ENCODE measurements around the gene SPATA18. TPM values are rescaled to one million over a fixed set of nuclear protein-coding genes. Genes with fewer than 3 reads are reported as not detected.

The SPATA18 gene
- total RNA-seq, 4 donors from 2014 or later: 0.30 to 6.3 (median 4.3) TPM

DNA sequence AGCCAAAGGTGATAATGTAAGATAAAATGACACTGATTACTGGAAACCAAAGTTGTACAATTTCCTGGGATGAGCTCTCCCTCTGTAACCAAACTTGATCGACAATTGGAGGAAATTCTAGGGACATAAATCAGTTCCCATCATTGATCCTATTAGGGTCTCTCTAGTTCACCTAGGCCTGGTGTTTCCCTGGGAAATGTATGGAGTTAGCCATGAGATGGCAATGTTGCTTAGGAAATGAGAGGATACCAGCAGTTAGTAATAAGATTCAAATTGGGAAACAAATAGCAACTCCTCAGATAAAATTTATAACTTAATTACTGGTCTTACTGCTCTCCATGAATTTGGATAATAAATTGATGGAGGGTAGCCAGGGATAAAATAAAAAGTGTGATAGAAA lies 52.2 kb downstream of the SPATA18 start:
- TF ChIP-seq, protein P1, sequence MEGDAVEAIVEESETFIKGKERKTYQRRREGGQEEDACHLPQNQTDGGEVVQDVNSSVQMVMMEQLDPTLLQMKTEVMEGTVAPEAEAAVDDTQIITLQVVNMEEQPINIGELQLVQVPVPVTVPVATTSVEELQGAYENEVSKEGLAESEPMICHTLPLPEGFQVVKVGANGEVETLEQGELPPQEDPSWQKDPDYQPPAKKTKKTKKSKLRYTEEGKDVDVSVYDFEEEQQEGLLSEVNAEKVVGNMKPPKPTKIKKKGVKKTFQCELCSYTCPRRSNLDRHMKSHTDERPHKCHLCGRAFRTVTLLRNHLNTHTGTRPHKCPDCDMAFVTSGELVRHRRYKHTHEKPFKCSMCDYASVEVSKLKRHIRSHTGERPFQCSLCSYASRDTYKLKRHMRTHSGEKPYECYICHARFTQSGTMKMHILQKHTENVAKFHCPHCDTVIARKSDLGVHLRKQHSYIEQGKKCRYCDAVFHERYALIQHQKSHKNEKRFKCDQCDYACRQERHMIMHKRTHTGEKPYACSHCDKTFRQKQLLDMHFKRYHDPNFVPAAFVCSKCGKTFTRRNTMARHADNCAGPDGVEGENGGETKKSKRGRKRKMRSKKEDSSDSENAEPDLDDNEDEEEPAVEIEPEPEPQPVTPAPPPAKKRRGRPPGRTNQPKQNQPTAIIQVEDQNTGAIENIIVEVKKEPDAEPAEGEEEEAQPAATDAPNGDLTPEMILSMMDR (IDR thresholded peaks at IDR 0.05): peak in 2 of 5 experiments; percentile 6 to 34
- no peak for TF ChIP-seq POLR2A (IDR thresholded peaks at IDR 0.05)
- TF ChIP-seq EP300 (IDR thresholded peaks at IDR 0.05): no peak
- WGBS, 2 donors: 50 to 52% methylated on average over 1 of the region's 1 CpG

DNA sequence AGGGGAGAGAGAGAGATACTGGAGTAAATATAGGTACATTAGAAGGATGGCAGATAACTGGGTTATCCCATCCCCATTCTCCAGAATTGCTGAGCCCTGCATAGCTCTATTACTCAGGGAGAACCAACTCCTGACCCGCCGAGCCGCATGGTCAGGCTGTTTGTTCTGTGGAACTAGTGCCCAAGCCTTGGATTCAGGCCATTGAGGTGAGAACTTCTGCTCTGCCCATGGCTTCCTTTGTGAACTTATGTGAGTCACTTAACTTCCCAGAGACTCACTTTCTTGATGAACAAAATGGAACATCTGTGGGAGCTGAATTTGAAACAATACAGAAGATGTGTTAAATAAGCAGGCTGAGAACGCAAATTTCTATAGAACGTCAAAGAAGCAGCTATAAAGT lies 54.2 kb downstream of the SPATA18 start:
- Histone ChIP-seq H3K27ac (no peak overlapping the region), H3K4me1 (peaks cover 0 to 11% (median 0%) of the 10 kb centered on the region in 4 donors), H3K9me3 (no peaks in the 10 kb centered on the region), H3K4me3 (no peak overlapping the region), H3K27me3 (no peaks in the 10 kb centered on the region), H3K36me3 (no peaks in the 10 kb centered on the region)
- TF ChIP-seq EP300 (IDR thresholded peaks at IDR 0.05) (no peak), POLR2A (IDR thresholded peaks at IDR 0.05) (no peak)
- whole genome bisulfite sequencing, 2 donors: 94 to 96% methylated on average over 5 of the region's 5 CpGs
- no peak for DNase-seq (ENCODE audit: low spot score in 2 of 2)

More for the DNA sequence above, 52.2 kb downstream of the SPATA18 start:
- Histone ChIP-seq H3K9me3 (no peaks in the 10 kb centered on the region), H3K4me1 (peaks cover 0 to 11% (median 0%) of the 10 kb centered on the region in 4 donors), H3K27ac (no peak overlapping the region), H3K36me3 (no peaks in the 10 kb centered on the region), H3K4me3 (no peak overlapping the region), H3K27me3 (no peaks in the 10 kb centered on the region)
- DNase-seq (ENCODE audit: low spot score in 2 of 2): no peak

DNA sequence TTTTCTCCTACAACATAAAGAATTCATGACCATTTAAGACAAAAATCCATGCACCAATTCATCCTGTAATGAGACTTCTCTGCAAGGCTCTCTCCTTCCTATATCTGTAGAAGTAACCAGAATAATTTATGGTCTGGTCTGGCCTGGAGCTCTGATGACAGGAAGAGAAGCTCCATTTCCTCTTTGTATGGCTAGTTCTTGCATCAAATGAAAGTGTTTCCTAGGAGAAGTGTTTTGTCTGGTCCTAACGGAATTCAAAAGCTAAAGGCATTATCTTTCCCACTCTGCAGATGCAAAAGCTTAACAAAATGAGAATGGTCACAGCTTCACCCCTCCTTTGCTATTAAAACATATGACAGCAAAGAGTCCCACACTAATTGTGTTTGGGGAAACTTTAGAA lies 55.1 kb downstream of the SPATA18 start:
- no peak for TF ChIP-seq EP300 (IDR thresholded peaks at IDR 0.05)
- TF ChIP-seq, protein P1 (IDR thresholded peaks at IDR 0.05): no peak
- TF ChIP-seq POLR2A (IDR thresholded peaks at IDR 0.05): no peak
- no peak for DNase-seq (ENCODE audit: low spot score in 2 of 2)
- Histone ChIP-seq H3K36me3 (no peaks in the 10 kb centered on the region), H3K27me3 (no peaks in the 10 kb centered on the region), H3K4me3 (no peak overlapping the region), H3K4me1 (peaks cover 0 to 11% (median 0%) of the 10 kb centered on the region in 4 donors), H3K27ac (no peak overlapping the region), H3K9me3 (no peaks in the 10 kb centered on the region)
- WGBS, 2 donors: 21 to 39% methylated on average over 1 of the region's 1 CpG

DNA sequence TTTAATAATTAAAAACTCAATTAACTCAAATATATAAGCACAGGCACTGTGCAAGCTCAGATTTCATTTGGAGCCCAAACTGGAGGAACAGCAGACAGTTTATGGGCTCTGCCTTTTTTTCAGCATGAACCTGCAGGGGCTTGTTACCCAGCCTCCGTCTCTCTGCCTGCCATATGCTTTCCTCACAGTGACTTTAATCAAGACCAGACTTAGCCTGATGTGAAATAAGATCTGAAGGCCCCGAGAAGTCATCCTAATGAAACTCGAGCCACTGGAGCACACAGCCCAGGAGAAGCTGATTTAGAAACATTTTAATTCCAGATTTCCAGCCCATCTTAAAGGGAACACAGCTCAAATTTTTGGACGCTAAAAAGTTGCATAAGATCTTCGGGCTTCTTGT lies 55.6 kb downstream of the SPATA18 start:
- no peak for DNase-seq (ENCODE audit: low spot score in 2 of 2)
- TF ChIP-seq, protein P1 (IDR thresholded peaks at IDR 0.05): no peak
- TF ChIP-seq EP300 (IDR thresholded peaks at IDR 0.05) (no peak), POLR2A (IDR thresholded peaks at IDR 0.05) (no peak)
- Histone ChIP-seq H3K27me3 (no peaks in the 10 kb centered on the region), H3K4me1 (peaks cover 0 to 11% (median 0%) of the 10 kb centered on the region in 4 donors), H3K4me3 (no peak overlapping the region), H3K36me3 (no peaks in the 10 kb centered on the region), H3K27ac (no peak overlapping the region), H3K9me3 (no peaks in the 10 kb centered on the region)
- 54 to 57% methylated on average over 5 of the region's 5 CpGs for WGBS, 2 donors

DNA sequence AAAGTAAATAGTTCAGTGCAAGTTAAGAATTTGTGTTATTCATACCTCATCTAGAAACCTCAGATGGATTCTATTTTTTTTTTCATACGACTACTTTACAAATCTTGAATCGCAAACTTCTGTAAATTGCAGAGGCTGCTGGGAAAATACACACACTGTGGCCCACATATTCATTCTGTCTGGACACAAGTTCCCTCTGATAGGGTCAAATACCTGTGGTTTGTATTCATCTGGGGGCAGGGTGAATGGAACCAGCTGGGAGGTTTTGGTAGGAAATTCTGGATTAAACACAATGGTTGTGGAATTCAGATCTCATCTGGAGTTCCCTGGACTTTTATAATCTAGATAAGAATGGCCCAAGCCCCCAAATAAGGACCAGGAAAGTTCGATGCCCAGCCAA lies 56.2 kb downstream of the SPATA18 start:
- WGBS, 2 donors: 71 to 73% methylated on average over 3 of the region's 3 CpGs
- TF ChIP-seq EP300 (IDR thresholded peaks at IDR 0.05) (no peak), POLR2A (IDR thresholded peaks at IDR 0.05) (no peak)
- TF ChIP-seq, protein P1 (IDR thresholded peaks at IDR 0.05): no peak

DNA sequence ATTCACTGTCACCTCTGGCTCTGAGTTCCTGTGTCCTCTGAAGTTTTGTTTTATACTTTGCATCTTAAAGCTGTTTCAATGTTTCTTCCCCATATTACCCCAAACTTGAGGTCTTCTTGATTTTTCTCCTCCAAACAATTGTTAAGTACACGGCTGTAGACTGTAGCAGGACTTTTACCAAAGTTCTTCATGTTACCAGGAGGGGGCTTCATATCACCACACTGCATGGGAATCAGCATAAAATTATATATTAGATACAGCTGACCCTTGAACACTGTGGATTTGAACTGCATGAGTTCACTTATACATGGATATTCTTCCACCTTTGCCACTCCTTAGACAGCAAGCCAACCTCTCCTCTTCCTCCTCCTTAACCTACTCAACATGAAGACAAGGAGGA lies 56.6 kb downstream of the SPATA18 start:
- TF ChIP-seq EP300 (IDR thresholded peaks at IDR 0.05) (no peak), POLR2A (IDR thresholded peaks at IDR 0.05) (no peak)
- TF ChIP-seq, protein P1 (IDR thresholded peaks at IDR 0.05): no peak
- Histone ChIP-seq H3K36me3 (no peaks in the 10 kb centered on the region), H3K4me3 (no peak overlapping the region)

More for the DNA sequence above, 56.2 kb downstream of the SPATA18 start:
- Histone ChIP-seq H3K27me3 (no peaks in the 10 kb centered on the region), H3K4me3 (no peak overlapping the region), H3K4me1 (peaks cover 0 to 15% (median 0%) of the 10 kb centered on the region in 4 donors), H3K27ac (no peak overlapping the region), H3K9me3 (no peaks in the 10 kb centered on the region), H3K36me3 (no peaks in the 10 kb centered on the region)
- no peak for DNase-seq (ENCODE audit: low spot score in 2 of 2)

More for the DNA sequence above, 56.6 kb downstream of the SPATA18 start:
- no peak for DNase-seq (ENCODE audit: low spot score in 2 of 2)
- no peaks in the 10 kb centered on the region for H3K27me3 ChIP-seq
- H3K27ac ChIP-seq: no peak overlapping the region
- H3K4me1 ChIP-seq: peaks cover 0 to 19% (median 0%) of the 10 kb centered on the region in 4 donors
- 65 to 79% methylated on average over 1 of the region's 1 CpG for WGBS, 2 donors
- H3K9me3 ChIP-seq: no peaks in the 10 kb centered on the region

Measured in tibial nerve (tissue), 4 donors.